GM10266 (cell line): ENCODE measurements around the gene THEMIS.

Source experiments
- DNase-seq: peaks from one replicate; pipeline ENCODE4 v3.0.0; 2012; ENCODE audit errors: extremely low spot score
- CTCF ChIP-seq: IDR thresholded peaks from 2 replicates; pipeline ENCODE4 v1.5.1; 2012; ENCODE audit warnings: mild to moderate bottlenecking, low read depth; ENCODE audit not compliant: control insufficient read depth, insufficient read depth; ENCODE audit errors: missing control alignments

THEMIS gene

GRCh38 chr6:127860723-127861122 is 40.1 kb downstream of the THEMIS start:
- TF ChIP-seq CTCF, result no peak
- no peak for DNase-seq

GRCh38 chr6:127859956-127860355 is 40.9 kb downstream of the THEMIS start:
- no peak for DNase-seq
- no peak for TF ChIP-seq CTCF

GRCh38 chr6:127858727-127859391 is 42.0 kb downstream of the THEMIS start:
- DNase-seq, result no peak
- no peak for TF ChIP-seq CTCF

- no peak for TF ChIP-seq CTCF
- DNase-seq, result no peak
Observed at GRCh38 chr6:127857051-127857637, 43.7 kb downstream of the THEMIS start.

- DNase-seq, result no peak
- TF ChIP-seq CTCF, result peak; percentile 30
Observed at GRCh38 chr6:127855542-127856159, 45.2 kb downstream of the THEMIS start.

- no peak for DNase-seq
- TF ChIP-seq CTCF, result peak; percentile 13
Observed at GRCh38 chr6:127854009-127854408, 46.8 kb downstream of the THEMIS start.

GRCh38 chr6:127851197-127851596 is 49.7 kb downstream of the THEMIS start:
- no peak for DNase-seq
- no peak for TF ChIP-seq CTCF
